CD4-positive, alpha-beta T cell treated with Interleukin-4 for 4 hours (primary cell): Measurements from ENCODE around the gene RAB11FIP4.

Experiments
- DNase-seq: peaks from one replicate; pipeline ENCODE4 v3.0.0-alpha.2; 2020

RAB11FIP4 gene

DNA sequence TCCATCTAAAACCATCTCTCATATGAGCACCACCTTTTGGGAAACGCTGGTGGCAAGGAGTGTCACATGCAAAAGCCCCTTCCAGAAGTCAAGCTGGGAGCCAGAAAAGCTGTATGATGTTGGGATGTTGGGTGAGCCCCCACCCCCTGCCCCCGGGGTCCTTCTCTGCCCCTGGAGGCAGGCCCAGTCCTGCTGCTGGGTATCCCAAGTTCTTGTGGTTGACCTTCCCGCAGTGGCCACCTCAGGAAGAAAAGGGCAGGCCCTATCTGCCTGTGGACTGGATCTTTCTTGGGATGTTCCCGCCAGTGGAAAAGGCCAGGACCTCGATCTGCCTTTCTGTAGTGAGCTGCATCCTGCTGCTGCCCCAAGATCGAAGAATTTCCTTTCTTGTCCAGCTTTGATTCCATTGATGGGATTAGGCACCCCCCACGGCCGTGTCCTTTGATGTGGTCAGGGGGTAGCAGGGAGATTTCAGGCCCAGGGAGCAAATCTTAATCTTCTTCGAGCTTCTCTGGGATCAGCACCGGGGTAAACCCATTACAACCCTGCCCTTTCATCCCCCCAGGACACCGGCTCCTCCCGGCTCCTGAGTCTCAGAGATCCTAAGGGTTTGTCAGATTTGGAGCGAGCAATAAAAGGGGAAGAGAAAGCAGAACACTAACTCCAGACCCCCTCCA is 165.6 kb downstream of the RAB11FIP4 start:
- no peak for DNase-seq

DNA sequence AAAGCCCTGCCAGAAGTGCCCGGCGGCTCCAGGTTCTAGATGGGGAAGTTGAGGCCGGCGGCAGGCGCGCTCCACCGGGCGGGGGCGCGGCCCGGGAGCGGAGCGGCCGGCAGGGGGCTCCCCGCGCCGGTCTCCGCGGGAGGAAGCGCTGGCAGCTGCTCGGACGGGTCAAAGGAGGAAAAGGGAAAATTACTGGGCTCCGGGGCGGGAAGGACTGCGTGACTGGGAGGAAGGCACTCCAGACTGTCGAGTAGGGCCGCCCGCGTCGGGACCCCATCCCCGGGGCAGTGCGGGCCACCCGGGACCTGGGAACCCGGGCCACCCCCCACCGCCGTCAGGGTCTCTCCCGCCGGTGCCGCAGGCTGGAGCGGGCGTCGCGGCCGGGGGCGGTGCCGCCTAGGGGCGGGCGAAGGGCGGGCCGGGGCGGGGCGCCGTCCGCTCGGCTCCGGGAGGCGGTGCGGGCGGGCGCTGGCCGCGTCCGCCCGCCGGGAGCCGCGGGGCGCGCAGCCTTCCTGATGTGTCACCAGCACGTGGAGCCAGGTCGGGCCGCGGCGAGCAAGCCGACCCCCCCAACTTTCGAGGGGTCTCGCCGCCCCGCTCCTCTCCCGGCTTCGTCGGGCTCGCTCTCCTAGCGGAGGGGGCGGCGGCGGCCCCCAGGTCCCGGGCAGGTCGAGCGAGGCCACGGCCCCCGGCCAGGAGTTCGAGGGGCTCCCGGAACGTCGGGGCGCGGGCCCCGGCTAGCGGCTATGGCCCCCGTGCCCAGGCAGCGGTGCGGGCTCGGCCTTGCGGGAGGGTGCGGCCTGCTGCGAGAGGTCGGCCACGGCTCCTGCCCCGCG is 167.5 kb downstream of the RAB11FIP4 start:
- peak; percentile 38 for DNase-seq

DNA sequence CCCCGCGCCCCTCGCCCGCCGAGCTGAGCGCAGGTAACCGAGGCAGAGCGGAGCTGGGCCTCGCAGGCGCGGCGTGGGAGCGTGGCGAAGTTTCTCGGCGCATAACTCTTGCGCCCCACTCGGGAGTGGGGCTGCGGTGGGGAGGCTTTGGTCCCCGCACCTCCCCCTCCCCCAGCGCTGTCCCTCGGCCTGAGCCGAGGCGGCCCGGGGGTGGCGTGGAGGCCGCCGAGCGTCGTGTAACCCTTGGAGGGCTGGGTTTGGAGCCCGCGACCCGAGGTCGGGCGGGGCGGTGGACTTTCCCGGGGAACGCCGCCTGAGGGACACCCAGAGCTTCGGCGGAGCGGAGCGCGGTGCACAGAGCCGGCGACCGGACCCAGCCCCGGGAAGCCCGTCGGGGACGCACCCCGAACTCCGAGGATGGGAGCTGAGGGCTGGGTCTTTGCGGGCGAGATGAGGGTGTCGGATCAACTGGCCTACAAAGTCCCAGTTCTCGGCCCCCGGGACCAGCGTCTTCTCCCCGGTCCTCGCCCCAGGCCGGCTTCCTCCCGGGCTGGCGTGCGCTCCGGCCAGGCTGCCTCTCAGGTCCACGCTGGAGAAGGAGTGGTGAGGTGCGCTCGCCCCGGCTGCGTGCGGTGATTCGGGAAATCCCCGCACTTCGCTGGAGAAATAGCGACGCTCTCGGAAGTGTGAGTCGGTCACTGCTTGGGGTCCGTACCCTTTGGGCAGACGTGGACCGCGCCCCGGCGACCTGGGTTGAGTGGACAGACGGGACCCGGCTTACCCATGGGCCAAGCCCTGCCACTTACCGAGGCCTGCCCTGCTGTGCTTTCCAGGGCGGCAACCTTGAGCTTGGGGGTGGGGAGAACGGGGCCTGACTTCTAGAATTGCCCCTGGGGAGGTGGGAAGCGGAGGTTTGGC is 168.4 kb downstream of the RAB11FIP4 start:
- DNase-seq: no peak

DNA sequence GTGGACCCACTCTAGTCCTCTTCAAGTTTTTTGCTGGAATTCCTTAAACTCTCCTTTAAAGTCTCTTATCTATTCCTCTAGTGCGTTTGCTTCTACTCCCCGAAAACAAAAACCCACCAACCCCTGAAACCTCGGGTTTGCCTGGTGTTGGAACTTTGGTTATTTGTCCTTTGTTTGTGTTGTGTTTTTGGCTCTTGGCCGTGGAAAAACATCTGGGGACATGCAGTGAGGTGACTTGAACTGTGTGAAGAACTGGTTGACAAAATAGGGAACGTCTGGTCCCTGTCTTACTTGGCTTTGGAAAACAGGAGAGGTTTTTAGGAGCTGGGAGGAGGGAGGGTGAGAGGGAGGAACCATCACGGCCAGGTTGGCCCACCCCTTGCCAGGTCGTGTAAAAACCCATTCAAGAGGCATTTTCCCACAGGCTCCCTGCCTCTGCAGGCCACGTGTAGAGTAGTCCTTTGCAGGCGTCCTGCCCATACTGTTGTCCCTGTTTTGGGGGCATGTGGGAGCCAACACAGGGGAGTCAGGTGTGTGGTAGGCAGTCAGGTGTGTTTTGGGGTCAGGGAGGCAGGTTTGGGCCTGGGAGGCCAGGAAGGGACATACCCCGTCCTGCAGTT is 169.3 kb downstream of the RAB11FIP4 start:
- no peak for DNase-seq

DNA sequence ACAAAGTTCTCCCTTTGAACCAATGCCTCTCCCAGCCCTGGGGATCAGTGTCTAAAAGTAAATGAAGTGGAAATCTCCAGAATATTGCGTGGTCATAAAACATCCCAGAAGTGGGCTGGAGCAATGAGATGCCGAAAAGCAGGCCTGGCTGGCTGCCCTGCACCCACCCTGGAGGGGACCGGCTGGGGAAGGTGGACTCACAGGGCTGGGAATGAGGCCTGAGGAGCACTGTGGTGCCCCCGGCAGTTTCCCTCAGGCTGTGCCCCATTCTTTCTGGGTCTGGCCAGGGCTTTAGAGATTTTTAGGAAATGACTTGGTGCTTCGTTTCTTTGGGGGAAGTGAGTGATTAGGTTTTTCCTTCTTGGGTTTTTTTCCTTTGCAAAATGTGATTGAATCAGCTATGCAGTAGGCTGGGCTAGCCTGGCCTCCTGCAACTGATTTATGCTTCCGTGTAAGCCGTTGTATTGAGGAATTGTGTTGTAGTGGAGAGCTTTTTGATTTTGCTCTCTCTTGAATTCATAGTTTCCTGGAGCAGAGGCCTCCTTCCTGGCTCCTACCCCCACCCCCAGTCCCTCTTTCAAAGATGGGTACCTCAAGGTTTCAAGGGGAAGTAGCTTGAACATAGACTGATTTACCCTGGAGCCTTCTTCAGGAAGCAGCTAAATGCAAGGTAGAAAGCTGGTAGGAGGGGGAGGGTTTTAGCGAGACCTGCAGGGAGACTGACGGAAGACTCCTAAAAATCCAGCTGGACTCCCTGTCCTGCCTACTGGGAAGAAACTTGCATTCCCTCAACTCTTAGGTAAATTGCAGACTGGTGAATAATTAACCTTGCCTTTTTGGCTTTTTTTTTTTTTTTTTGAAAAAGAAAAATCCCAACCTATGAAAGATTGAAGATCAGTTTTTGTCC is 170.2 kb downstream of the RAB11FIP4 start:
- no peak for DNase-seq

DNA sequence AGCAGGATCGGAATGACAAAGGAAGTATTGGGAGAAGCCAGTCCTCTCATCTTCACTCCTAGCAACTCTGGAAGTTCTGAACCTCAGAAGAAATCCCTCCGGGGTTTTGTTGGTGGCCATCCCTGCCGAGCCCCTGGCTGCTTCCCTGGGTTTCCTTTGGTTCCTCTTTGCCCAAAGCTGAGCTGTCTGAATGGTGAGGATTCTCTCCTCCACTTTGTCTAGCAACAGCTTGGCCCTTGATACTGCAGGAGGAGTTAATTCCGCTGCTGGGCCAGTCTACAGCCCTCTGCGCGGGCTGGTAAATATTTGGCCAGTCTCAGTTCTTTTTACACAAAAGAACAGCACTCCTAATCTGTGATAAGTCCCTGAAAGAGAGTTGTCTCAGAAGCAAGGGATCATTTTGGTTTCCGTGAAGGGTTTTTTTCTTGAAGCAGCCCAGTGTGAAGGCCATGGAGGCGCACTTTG is 170.9 kb downstream of the RAB11FIP4 start:
- no peak for DNase-seq

DNA sequence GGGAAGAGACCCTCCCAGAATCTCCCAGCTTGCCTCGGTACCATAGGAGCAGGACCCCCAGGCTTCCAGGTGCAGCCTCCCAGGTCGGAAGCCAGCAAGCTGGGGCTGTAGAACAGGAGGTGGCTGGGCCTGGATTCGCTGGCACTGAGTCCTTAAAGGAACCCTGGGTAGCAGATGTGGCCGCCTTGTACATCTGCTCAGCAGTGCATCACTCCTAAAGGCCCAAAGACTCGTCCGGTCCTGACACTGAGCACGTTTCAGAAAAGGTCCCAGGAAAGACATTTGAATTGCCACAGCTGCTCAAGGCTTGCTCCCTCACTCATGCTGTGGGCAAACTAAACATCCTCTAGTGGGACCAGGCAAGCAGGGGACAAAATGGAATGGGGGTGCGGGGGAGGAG is 172.8 kb downstream of the RAB11FIP4 start:
- no peak for DNase-seq

DNA sequence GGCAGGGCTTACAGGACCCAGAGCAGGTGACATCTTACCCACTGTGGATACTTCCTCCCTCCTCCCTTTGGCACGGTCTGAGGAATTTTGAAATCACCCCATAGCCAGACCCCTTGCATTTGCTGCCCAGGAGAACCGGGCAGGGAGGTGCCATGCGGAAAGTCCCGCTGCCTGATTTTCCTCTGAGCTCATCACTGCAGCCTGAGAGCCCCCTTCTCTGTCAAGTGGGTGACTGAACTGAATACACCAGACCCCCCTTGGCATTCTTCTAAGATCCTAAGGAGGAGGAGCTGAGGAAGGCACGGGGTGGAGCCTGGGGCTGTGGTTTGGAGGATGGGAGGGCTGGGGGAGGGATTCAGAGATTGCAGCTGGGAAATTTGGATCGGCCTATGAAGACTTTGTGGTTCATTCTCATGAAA is 173.4 kb downstream of the RAB11FIP4 start:
- no peak for DNase-seq

DNA sequence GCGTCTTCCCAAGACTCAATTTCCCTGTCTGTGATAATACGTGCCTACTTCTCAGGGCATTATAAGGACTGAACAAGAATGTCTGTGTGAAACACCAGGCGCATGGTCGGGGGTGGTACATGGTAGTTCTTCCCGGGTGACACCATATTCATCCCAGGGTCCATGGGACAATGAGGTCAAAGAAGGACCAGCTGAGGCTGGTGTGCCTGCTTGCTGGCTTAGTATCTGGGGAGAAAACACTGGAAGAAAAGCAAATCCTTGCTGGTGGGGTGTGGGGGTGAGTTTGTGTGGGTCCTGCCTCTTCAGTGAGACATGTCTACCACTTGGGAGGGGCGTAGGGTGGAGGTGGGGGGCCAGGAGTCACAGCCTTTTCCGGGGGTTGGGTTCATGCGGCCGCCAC is 174.2 kb downstream of the RAB11FIP4 start:
- DNase-seq: no peak

DNA sequence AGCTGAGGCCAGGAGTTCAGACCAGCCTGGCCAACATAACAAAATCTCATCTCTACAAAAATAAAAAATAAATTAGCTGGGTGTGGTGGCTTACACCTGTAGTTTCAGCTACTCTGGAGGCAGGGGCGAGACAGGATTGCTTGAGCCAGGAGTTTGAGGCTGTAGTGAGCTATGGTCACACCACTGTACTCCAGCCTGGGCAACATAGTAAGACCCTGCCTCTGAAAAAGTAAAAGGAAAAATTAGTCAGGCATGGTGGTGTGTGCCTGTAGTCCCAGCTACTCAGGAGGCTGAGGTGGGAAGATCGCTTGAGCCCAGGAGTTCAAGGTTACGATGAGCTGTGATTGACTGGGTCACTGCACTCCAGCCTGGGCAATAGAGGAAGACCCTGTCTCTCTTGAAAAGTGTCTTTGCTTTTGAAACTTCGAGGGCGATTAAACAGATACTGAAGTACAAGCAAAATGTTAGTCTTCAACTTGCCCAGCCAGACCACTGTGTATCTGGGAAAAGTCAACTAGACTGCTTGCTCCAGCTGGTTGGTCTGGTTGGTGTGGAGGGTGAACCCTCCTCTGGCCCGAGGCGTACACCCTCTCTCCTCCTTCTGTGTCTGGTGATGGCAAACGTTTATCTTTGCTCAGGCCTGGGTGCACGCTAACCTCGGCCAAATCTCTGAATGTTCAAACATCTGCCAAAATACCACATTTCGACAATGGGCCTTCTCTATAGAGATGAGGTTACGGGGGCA is 174.9 kb downstream of the RAB11FIP4 start:
- DNase-seq: no peak

DNA sequence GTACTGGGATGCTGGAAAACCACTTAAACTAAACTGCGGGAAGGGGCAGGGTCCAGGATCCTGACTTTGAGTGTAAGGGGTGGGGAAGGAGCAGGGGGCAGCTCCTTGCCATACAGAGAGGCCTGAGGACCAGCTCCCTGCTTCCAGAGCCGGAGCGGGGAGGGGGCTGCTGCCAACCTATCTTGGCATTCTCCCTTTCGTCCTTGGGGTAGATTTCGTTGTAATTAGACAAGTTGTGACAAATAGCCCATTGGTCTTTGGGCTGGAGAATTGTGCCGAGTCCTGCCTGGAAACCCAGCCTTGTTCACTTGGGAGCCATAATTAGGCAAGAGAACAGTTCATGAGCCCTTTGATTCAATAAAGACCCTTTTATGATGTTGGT is 175.5 kb downstream of the RAB11FIP4 start:
- no peak for DNase-seq

DNA sequence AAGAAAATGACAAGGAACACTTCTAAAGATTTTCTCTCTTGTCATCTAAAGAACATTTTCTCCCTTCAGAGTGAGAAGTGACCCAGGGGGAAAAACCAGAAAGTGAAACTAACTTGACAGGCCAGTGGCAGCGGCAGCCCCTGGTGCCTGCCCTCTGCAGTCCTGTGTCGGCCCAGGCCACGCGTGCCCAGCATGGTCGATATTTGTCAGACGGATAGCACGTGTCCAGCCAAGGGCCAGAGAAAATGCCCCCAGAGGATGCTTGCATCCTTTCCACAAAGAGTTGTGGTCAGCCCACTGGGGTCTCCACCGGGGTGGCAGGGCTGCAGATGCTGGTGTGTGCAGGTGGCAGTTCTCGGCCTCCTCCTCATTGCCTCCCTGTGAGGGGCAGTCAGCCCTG is 176.6 kb downstream of the RAB11FIP4 start:
- DNase-seq: no peak

DNA sequence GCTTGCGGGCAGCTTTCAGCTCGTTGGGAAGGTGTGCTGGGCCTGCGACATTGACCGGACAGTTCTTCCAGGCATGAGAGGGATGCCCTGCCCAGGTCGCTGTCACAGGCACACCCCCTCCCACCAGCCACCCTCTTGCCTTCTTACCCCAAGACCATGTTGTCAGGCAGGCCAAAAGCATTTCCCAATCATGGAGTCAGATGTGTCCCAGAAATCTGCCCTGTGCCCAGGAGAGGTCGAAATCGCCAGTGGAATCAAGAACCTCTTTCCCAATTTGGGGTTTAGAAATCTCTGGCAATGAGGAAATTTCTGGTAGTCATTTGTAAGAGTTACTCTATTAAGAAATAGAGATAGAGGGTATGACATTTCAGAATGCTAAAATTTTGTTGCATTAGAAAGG is 177.1 kb downstream of the RAB11FIP4 start:
- no peak for DNase-seq

DNA sequence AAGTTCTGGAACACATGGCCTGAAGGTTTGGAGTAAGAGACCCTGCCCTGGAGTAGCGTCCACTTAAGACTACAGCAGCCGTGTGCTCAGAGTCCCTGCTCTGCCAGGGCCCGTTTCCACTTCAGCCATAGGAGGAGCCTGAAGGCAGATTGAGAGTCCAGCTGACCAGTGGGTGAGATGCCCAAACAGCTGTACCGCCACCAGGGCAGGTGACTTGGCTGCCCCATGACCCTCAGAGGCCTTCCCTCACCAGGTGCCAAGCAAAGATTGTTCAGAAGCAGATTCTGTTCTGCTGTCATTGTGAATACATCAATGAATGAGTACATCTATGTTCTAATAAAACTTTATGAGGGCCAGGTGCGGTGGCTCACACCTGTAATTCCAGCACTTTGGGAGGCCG is 178.8 kb downstream of the RAB11FIP4 start:
- no peak for DNase-seq

DNA sequence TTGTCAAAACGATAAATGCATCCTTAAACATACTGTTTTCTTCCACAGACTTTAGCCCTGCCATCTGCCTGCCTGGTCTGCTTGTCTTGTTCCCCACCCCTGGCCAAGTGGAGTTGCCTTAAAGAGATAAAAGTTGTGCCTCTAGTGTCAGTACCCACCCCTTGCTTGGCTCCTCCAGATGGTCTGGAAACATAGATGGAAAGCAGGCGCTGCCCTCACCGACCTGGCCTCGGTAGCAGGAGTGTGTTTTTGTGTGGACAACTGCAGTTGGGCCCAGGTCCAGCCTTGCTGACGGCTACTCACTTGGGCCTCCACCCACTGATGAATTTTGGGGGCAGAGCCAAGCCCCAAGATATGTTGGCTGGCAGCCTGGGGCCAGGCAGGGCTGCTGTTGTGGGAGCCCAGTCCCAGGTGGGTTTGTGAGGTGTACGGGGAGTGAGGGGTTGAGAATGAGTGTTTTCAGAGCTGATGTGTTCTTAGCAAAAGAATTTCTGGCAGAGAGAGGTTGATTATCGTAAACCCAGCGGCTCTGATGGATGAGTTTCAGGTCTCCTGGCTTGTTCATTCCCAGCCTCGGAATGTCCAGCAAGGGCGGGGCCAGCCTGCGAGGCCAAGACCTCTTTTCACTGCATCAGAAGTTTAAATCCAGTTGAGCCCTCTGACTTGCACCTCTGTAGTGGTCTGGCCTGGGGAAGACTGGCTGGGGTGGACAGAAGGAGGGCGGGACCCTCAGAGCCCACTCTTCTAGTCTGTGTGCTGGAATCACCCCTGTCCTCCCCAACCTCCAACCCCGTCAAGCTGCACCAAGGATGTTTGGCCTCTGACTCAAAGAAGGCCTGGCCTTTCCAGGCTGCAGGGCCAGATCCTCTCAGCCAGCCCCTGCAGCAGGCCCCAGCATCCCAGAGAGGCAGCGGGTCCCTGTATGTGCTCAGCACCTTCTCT is 179.7 kb downstream of the RAB11FIP4 start:
- no peak for DNase-seq

DNA sequence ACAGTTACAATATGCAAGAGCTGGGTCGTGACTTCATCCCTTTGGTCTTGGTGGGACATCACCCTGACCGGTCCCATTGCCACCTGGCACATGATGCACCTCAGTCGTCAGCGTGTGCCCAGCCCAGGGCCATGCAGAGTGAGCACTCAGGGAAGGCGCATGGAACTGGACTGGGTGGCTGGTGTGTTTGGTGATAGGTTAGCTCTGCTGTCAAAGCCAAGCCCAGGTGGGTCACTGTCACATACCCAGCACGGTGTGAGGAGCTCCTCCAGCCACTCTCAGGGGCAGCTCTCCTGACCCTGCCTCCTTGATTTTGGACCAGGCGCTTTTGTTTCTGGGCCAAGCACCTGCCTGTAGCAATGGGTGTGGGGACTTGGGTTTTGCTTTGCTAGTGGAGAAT is 180.9 kb downstream of the RAB11FIP4 start:
- no peak for DNase-seq

DNA sequence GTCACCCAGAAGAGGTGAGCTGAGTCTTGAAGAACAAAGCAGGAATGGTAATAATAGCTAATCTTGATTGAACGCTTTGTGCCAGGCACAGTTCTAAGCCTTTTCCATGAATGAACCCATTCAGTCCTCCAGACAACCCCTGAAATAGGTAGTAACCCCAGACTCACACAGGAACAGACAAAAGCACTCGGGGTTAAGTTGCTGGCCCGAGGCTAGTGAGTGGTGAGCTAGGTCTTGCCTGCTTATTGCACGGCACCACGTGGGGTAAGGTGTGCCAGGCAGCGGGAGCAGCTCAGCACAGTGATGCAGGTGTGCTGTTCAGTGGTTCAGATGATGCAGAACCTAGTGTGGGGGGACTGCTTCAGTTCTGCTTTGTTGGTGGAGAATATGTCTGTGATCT is 181.6 kb downstream of the RAB11FIP4 start:
- DNase-seq: no peak

DNA sequence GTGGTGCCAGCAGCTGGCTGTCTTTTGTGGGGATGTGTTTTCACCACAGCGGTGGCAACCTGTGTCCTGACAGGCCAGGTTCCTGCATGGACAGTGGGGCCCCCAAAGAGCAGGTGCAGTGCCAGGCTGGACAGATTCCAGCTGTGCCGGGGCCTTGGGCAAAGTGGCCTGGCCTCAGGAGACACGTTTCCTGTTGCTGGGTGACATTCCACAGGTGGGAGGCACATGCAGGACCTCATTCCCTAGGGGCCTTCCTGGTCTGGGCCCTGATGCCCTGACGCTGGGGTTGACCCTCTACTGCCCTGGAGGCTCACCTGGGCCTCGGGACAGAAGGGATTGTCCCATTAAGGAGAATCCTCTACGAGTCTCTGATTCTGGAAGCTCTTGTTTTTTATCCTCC is 182.4 kb downstream of the RAB11FIP4 start:
- no peak for DNase-seq

DNA sequence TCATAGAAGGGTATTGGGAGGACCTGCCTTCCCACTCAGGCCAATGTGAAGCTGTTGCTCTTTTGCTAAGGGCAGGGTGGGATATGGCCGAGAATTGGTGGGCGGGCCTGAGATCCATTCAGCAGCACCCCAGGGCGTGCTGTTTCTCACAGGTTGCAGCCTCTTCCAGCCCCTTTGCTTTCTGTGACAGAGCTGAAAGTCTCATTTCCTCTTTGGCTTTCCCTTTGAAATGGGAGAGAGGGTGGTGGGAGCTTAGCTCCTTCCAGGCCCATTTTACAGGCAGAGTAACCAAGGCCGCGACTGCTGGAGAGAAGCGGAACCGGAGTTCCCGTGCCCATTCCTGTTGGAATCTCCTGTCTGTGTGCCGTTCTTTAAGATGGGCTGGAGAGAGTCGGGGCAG is 183.0 kb downstream of the RAB11FIP4 start:
- no peak for DNase-seq

DNA sequence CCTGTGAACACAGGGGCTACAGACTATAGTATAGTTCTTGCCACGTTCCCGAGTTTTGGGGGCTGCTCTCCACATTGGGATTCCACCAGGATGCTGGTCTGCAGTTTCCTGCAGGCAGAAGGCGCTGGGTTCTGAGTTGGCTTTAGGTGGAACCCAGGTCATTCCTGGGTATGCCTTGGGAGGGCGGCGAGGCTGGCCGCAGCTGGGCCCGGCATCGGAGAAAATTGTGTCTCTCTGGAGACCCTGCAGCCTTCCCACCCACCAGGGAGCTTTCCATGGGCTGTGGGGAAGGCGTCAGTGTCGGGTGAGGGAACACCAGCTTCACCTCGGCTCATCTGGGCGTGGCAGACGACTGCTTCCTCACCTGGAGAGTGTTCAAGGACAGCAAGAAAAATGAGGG is 183.6 kb downstream of the RAB11FIP4 start:
- DNase-seq: no peak
